ENCODE measurements around the gene MICAL2.
A peak's percentile ranks its signal among the peaks of the same experiment; 100 is the strongest.

MICAL2 gene

GRCh38 chr11:12276831-12277475 lies 166.6 kb downstream of the MICAL2 start:
- no peak for DNase-seq

GRCh38 chr11:12278766-12279671 lies 168.6 kb downstream of the MICAL2 start:
- DNase-seq: no peak

DNA sequence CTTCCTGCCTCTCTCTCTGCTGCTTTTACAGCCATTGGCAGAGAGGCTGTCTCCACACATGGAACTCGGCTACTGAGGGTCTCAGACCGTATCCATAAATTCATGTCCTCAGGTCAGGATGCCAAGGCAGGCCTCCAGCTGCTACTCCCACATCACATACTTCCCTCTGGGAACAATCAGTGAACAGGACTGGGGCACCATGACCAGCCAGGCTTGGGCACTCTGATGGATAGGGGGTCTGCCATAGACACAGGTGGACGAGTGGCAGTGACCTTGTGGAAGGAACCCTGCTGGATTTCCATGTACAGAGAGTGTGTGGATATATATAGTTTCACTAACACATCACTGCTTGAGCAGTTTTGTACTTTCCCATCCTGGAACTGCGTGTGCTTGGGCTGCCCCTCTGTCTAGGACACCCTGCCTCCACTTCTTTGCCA lies 169.3 kb downstream of the MICAL2 start:
- DNase-seq: no peak

DNA sequence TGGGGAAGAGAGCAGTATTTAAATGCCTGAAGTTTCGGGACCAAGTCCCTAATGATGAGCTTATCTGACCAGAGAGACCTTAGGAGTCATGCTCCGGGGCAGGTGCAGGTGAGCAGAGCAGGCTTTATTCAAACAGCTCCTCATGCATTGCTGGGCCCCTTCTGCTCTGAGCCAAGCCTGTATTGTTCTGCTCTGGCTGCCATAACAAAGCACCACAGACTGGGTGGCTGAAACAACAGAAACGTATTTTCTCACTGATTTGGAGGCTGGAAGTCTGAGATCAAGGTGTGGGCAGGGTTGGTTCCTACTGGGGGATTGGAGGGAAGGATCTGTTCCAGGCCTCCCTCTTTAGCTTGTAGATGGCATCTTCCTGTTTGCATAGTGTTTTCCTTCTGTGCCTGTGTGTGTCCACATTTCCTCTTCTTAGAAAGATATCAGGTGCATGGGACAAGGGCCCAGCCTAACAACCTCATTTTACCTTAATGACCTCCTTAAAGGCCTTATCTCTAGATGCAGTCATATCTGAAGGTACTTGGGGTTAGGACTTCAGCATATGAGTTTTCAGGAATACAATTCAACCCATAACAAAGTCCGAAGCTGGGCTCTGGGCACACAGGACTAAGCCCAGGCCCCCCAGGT lies 169.9 kb downstream of the MICAL2 start:
- no peak for DNase-seq

DNA sequence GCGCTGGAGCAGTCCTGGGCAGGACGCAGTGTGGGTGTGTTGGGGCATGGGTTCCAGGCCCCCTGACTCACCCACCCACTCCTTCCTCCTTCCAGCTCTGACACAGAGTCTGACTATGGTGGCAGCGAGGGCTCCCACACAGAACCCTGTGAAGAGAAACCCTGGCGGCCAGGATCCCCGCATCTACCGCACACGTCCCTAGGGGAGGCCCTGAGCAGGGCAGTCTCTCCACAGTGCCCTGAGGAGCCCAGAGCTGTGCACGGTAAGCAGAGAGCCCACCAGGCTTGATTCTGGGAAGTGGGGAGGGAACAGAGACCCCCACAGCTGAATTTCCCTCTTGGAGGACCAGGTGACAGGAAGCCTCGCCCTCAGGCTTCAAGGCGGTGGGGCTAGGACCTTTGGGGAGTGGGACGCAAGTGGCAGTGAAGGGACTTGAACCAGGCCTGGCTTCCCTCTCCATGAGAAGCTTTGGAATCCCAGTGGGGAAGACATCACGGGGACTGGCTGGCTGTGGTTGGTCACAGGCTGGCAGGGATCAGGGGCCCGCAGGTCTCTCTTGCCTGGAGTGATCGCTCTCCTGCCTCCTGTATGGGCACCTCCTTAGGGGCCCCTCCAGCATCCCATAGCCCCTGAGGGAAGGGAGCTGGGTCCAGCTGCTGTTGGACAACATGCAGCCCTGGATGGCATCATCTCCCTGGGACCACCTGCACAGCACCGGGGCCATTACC lies 170.6 kb downstream of the MICAL2 start:
- DNase-seq: no peak

GRCh38 chr11:12281571-12282478 lies 171.4 kb downstream of the MICAL2 start:
- peak; percentile 40 to 75 for DNase-seq

DNA sequence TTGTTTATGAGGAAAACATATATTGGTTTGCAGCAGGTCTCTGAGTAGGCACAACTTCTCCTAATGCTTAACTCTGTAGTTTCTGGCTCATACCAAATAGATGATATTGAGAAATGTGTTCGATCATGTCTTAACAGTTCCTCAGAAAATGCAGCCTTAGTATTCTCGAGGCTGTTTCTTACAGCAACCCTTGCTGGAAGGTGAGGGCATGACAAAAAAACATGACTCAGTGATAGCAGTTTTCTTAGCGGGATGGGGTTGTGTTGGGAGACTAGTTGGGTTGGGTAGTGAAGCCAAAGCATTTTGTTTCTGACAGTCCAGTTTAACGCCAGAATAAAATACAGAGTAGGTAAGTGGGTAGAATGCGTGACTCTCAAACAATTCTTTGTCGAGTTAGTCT lies 172.3 kb downstream of the MICAL2 start:
- DNase-seq: no peak

DNA sequence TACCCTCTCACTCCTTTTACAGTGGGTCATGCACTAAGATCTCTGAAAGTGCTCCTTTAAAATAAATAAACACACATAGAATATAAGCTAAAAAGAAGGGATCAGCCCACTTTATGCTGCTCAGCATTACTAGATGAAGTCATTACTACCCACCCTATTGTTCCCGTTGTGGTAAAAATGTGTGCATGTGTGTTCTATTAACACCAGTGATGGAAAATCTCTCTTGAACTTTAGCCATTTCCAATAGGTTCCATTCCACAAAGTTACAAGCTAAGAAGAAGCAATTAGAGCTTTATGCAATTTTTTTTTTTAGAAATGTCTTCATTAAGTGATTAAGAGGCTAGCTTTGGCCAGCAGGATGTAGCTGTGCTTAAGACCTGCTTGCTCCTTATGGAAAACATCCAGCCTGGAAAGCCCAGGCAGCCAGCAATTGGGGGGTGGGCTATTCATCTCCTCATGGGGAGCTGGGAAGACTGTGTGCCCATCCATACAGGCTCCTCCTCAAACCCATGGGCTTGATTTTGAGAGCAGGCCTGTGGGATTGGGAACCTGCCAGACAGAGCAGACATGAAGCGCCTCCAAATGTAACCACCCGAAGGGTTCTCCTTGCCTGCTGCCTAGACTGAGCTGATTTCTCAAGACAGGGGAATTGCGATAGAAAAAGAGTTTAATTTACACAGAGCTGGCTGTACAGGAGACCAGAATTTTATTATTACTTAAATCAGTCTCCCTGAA lies 174.1 kb downstream of the MICAL2 start:
- peak in 1 of 2 experiments; percentile 13 for DNase-seq

DNA sequence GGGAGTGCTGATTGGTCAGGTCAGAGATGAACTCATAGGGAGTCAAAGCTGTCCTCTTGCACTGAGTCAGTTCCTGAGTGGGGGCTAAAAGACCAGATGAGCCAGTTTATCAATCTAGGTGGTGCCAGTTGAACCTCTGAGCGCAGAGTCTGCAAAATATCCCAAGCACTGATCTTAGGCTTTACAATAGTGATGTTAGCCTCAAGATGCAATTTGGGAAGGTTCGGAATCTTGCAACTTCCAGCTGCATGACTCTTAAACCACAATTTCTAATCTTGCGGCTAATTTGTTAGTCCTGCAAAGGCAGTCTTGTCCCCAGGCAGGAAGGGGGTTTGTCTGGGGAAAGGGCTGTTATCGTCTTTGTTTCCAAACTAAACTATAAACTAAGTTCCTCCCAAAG lies 174.7 kb downstream of the MICAL2 start:
- DNase-seq: no peak

DNA sequence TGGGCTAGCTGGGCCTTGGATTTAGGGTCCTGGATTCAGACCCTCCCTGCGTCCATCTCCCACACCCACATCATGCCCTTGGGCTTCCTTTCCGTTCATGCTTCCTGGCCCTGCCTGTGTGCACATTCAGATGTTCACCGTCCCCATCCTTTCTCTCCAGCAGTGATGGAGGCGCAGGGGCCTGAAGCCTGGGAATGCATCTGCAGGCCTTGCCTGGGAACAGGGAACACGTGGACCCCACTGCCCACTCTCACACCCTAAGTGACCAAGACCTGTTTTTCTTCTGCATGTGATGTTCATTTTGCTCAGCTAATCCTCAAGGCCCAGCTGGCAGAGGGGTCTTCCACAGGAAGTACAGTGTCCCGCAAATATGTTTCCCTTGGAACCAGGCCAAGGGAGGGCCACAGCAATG lies 175.4 kb downstream of the MICAL2 start:
- peak in 1 of 2 experiments; percentile 34 for DNase-seq

DNA sequence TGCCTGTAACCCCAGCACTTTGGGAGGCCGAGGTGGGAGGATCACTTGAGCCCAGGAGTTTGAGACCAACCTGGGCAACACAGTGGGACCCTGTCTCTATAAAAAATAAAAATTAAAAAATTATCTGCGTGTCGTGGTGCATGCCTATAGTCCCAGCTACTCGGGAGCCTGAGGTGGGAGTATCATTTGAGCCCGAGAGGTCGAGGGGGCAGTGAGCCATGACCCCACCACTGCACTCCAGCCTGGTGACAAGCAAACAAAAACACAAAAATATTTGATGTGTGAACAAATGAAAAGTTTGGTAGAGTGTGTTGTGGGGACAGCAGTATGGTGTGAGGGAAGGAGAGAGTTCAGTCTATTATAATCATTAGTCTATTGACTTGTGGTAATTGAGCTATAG lies 176.2 kb downstream of the MICAL2 start:
- no peak for DNase-seq

GRCh38 chr11:12287009-12287373 lies 176.6 kb downstream of the MICAL2 start:
- no peak for DNase-seq

GRCh38 chr11:12287374-12288211 lies 177.2 kb downstream of the MICAL2 start:
- peak; percentile 40 to 77 for DNase-seq

- DNase-seq: peak; percentile 86 to 95
These were observed 178.0 kb downstream of the MICAL2 start for GRCh38 chr11:12288212-12288930.

DNA sequence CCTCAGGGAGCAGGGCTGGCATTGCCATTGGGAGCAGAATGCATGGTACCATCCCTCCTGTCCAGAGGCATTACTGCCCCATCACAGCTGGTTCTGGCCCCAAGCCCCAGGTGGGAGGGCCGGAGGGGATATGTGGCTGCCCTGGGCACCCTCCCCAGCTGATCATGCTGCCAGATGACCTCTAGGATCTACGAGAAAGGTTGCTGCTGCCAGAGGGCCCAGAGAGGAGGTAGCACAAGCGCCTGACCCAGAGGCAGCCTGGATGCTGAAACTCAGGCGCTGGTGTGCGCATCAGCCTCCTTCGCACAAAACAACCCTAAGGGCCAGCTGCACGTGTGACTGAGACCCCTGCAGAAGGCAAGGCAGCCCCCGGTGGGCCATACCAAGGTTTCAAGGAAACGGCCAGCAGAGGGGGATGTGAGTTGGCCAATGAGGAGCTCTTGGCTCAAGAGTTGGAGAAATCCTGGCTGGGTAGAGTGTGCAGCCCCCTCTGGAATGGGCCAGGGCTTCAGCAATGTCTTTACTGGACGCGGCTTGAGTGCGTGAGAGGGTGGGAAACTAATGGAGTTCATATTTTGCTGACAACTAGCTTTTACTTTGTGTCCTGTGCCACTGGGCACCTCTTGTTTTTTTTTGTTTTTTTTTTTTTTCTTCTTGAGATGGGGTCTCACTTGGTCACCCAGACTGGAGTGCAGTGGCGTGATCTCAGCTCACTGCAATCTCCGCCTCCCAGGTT lies 178.7 kb downstream of the MICAL2 start:
- peak; percentile 40 to 70 for DNase-seq

- DNase-seq: no peak
These were observed 179.5 kb downstream of the MICAL2 start for GRCh38 chr11:12289667-12290476.

- peak; percentile 17 to 78 for DNase-seq
These were observed 180.1 kb downstream of the MICAL2 start for GRCh38 chr11:12290477-12290922.

- DNase-seq: no peak
These were observed 180.9 kb downstream of the MICAL2 start for GRCh38 chr11:12291313-12291712.
